HL-60 (cell line): ENCODE results near the gene PLCD4.

Experiments used
- DNase-seq, 2 experiments: peaks; one replicate each; pipeline ENCODE4 v3.0.0-alpha.2; 2010 to 2020; ENCODE audit warnings: low read depth in 1 of 2, low spot score in 1 of 2
- H3K27ac ChIP-seq: fragments of 250-450 bp; sonication (Bioruptor Pico); replicated peaks from 2 replicates; pipeline ENCODE4 v1.5.1; 2020; ENCODE audit warnings: mild to moderate bottlenecking, moderate library complexity
- H3K27me3 ChIP-seq: fragments of 250-450 bp; sonication (Bioruptor Pico); 2 replicates; pipeline ENCODE4 v1.5.1; 2021; ENCODE audit warnings: mild to moderate bottlenecking, moderate library complexity; ENCODE audit not compliant: insufficient read depth, poor library complexity, severe bottlenecking
- H3K4me3 ChIP-seq: replicated peaks from 2 replicates; pipeline ENCODE4 v1.5.1; 2011; ENCODE audit warnings: mild to moderate bottlenecking, control low read depth, low read length; ENCODE audit not compliant: insufficient read depth
- GABPA ChIP-seq: IDR thresholded peaks from 2 replicates; pipeline ENCODE4 v1.6.1; 2012; ENCODE audit warnings: low read depth
- POLR2AphosphoS5 ChIP-seq: IDR thresholded peaks from 2 replicates; pipeline ENCODE4 v1.6.1; 2012; ENCODE audit warnings: low read depth
- SPI1 ChIP-seq: IDR thresholded peaks from 2 replicates; pipeline ENCODE4 v1.6.1; 2012; ENCODE audit warnings: low read depth, mild to moderate bottlenecking, borderline replicate concordance
- TF ChIP-seq, protein P1 (sequence below): IDR thresholded peaks from 2 replicates; pipeline ENCODE4 v1.6.1; 2012; ENCODE audit warnings: low read depth; ENCODE audit not compliant: insufficient replicate concordance
- TF ChIP-seq, protein P2 (sequence below): IDR thresholded peaks from one replicate; pipeline ENCODE4 v1.5.1; 2011; ENCODE audit warnings: low read length, control low read depth, inconsistent platforms; ENCODE audit not compliant: insufficient read depth

PLCD4 gene

DNA sequence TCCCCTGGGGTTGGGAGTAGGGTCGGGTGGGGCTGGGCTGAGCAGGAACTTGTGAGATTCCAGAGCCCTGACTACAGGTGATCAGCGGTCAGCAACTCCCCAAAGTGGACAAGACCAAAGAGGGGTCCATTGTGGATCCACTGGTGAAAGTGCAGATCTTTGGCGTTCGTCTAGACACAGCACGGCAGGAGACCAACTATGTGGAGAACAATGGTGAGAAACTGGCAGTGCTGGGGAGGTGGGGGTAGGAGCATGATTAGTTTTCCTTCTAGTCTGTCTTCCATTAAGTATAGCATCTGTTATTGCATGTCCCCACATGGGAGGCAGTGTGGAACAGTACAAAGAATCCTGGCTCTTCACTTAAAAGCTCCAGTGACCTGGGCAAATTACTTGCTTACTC is 28.0 kb downstream of the PLCD4 start:
- no peak for DNase-seq
- no peaks in the 10 kb centered on the region for H3K27me3 ChIP-seq
- TF ChIP-seq POLR2AphosphoS5 (no peak), GABPA (no peak), SPI1 (no peak)
- TF ChIP-seq, protein P1, sequence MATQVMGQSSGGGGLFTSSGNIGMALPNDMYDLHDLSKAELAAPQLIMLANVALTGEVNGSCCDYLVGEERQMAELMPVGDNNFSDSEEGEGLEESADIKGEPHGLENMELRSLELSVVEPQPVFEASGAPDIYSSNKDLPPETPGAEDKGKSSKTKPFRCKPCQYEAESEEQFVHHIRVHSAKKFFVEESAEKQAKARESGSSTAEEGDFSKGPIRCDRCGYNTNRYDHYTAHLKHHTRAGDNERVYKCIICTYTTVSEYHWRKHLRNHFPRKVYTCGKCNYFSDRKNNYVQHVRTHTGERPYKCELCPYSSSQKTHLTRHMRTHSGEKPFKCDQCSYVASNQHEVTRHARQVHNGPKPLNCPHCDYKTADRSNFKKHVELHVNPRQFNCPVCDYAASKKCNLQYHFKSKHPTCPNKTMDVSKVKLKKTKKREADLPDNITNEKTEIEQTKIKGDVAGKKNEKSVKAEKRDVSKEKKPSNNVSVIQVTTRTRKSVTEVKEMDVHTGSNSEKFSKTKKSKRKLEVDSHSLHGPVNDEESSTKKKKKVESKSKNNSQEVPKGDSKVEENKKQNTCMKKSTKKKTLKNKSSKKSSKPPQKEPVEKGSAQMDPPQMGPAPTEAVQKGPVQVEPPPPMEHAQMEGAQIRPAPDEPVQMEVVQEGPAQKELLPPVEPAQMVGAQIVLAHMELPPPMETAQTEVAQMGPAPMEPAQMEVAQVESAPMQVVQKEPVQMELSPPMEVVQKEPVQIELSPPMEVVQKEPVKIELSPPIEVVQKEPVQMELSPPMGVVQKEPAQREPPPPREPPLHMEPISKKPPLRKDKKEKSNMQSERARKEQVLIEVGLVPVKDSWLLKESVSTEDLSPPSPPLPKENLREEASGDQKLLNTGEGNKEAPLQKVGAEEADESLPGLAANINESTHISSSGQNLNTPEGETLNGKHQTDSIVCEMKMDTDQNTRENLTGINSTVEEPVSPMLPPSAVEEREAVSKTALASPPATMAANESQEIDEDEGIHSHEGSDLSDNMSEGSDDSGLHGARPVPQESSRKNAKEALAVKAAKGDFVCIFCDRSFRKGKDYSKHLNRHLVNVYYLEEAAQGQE = no peak
- TF ChIP-seq, protein P2, sequence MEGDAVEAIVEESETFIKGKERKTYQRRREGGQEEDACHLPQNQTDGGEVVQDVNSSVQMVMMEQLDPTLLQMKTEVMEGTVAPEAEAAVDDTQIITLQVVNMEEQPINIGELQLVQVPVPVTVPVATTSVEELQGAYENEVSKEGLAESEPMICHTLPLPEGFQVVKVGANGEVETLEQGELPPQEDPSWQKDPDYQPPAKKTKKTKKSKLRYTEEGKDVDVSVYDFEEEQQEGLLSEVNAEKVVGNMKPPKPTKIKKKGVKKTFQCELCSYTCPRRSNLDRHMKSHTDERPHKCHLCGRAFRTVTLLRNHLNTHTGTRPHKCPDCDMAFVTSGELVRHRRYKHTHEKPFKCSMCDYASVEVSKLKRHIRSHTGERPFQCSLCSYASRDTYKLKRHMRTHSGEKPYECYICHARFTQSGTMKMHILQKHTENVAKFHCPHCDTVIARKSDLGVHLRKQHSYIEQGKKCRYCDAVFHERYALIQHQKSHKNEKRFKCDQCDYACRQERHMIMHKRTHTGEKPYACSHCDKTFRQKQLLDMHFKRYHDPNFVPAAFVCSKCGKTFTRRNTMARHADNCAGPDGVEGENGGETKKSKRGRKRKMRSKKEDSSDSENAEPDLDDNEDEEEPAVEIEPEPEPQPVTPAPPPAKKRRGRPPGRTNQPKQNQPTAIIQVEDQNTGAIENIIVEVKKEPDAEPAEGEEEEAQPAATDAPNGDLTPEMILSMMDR = no peak
- H3K4me3 ChIP-seq = no peak overlapping the region
- no peak overlapping the region for H3K27ac ChIP-seq

DNA sequence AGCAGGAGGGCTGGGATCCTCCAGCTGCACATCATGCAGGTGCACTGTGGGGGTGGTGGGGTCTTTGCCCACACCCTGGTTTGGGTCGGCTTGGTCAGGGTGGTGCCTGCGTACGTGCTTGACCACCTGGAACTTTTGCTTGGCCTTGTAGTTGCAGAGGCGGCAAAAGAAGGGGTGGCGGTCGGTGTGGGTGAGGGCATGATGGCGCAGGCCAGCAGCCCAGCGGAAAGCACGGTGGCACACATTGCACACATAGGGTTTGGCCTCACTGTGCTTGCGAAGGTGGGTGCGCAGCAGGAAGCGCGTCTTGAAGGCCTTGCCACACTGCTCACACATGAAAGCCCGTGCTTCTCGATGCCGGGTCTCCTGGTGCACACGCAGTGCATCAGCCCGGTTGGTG is 30.7 kb downstream of the PLCD4 start:
- H3K4me3 ChIP-seq = no peak overlapping the region
- TF ChIP-seq GABPA (no peak), POLR2AphosphoS5 (no peak), SPI1 (no peak)
- TF ChIP-seq, protein P2 = no peak
- TF ChIP-seq, protein P1 = no peak
- H3K27me3 ChIP-seq = no peaks in the 10 kb centered on the region
- DNase-seq = no peak
- no peak overlapping the region for H3K27ac ChIP-seq

DNA sequence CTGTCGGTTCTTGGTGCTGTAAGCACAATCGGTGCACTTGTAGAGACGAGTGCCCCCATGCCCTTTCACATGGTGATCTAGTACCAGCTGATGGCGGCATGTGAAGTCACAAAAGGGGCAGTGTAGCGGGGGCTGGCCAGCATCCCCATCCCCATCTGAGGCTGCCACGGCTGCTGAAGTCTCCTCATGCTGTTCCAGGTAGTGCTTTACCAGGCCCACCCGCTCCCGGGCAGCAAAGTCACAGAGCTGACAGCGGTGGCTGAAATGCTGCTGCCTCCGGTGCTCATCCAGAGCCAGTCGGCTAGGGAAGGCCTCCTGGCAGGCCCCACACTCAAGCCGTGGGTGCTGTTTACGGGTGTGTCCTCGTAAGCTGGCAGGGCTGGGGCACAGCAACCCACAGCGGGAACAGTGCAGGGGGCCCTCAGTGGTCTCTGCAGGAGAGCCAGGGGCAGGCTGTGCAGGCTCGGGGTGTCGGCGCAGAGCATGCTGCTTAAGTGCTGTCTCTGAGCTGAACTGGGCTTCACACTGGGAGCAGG is 34.5 kb downstream of the PLCD4 start:
- DNase-seq = no peak
- Histone ChIP-seq H3K4me3 (no peak overlapping the region), H3K27me3 (no peaks in the 10 kb centered on the region), H3K27ac (no peak overlapping the region)
- TF ChIP-seq, protein P2 = no peak
- TF ChIP-seq POLR2AphosphoS5 = no peak; the same call in 1 of the 2 replicates
- TF ChIP-seq, protein P1 = no peak
- TF ChIP-seq SPI1 = no peak
- TF ChIP-seq GABPA = no peak
